SHP77 treated with DMSO at 0.1 percent for 48 hours (cell line): ENCODE results near the gene MYL5.
"Not testable (repeated sequence)": the region's sequence is repeated elsewhere in the genome, so short reads cannot be mapped to it uniquely, and the experiment has no call there.

Source experiments
- DNase-seq: peaks from one replicate; lab custom pipeline; 2025; lab: John Stamatoyannopoulos, UW

MYL5 gene

GRCh38 chr4:669806-670559, 4.4 kb upstream of the MYL5 start:
- not testable (repeated sequence) for DNase-seq

- no peak for DNase-seq
Observed at GRCh38 chr4:671769-672168, 2.6 kb upstream of the MYL5 start.

DNA sequence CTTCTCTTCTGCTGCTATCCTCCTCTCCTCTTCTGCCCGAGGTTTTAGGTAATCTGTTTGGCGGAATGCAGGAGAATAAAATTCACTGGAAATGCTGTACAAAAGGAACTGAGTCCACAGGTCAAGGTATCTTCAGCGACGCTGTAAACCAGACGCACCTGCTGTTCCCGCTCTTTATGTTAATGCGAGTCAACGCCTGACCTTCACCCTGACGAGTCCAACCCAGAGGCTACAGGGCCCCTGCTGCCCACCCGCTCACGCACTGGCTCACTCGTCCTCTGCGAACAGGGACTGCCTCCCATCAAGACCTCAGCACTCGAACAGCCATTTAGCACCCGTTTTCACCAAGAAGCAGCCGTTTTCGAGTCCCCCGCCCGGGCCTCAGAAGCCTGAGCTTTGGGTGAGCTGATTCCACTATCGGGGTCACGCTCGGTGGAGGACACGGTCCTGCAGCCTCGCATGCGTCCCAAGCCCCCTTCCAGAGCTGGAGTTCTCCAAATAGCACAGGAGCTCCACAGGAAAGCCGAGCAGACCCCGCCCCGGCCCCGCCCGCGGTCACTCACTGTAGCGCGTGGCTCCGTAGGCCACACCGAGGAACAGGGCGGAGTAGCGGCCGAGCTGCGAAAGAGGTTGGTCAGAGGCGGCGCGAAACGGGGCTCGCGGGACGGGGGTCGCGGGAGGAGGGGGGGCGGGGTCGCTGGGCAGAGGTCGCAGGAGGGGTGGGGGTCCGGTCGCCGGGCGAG, 822 bp upstream of the MYL5 start:
- no peak for DNase-seq

DNA sequence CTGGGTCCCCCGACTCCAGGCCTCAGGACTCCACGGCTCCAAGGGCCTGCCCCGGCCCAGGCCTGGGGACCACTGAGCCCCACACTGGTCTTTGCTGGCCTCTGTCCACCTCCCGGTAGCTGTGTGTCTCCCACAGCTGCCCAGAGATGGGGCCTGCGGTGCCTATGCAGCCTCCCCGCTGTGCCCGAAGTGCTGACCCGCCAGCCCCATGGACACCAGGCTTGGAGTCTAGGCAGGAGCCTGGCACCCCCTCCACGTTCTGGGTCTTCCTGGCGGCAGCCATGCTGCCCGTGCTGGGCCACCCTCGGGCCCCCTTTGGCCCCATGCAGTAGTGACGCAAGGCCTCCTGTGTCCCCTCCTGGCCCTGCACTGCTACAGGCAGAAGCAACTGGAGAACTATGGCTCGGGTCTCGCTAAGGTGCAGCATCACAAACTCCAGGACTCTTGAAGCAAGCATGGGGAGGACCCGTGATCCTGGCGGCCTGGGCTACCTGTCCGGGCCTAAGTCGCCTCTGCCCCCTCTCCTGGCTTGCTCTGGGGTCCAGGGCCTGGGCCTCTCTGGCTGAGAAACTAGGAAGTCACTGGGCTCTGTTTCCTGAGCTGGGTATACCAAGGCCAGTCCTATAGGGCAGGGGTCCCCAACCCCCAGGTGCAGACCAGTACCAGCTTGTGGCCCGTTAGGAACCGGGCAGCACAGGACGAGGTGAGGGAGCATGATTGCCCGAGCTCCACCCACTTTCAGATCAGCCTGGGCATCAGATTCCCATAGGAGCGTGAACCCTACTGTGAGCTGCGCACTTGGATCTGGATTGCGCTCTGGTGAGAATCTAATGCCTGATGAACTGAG, 917 bp downstream of the MYL5 start:
- DNase-seq, result no peak

DNA sequence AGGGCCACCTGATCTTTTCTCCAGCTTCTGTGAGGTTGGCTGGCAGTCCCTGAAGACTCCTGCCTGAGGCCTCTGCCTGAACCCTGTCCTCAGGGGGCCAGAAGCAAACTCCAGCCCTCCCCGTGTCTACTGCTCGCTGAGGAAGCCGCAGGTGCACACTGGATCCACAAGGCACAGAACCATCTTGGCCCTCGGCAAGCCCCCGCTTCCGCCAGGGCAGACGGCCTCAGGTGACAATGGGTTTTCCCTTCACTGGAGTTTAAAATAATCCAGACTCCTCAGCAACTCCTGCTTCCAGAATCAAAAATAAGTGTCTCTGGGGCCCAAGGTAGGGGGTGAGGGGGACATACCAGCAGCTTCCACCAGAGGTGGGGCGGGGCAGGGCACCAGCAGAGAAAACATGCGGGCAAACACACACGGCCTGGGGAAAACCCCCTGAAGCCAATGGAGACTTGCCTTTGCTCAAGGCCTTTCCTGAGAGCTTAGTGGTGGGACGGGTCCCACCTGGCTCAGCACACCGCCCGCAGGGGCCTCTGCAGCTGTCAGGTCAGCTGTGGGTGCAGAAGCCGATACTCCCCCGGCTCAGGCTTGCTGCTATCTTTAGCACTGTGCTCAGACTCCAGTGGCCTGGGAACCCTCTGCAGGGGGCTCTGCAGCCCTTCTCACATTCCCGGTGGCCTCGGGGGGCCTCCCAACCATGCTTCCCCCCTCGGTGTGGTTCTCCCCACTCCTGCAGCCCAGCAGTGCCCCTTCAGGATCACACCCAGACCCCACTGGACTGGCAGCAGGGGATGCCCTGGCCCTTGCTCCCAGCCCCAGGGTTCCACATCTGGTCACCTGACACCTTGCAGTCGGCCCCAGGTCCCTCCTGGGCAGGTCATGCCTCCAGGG, 1.9 kb downstream of the MYL5 start:
- DNase-seq, result no peak

GRCh38 chr4:676871-677235, 2.5 kb downstream of the MYL5 start:
- no peak for DNase-seq

- no peak for DNase-seq
Observed at GRCh38 chr4:677431-678293, 3.3 kb downstream of the MYL5 start.

DNA sequence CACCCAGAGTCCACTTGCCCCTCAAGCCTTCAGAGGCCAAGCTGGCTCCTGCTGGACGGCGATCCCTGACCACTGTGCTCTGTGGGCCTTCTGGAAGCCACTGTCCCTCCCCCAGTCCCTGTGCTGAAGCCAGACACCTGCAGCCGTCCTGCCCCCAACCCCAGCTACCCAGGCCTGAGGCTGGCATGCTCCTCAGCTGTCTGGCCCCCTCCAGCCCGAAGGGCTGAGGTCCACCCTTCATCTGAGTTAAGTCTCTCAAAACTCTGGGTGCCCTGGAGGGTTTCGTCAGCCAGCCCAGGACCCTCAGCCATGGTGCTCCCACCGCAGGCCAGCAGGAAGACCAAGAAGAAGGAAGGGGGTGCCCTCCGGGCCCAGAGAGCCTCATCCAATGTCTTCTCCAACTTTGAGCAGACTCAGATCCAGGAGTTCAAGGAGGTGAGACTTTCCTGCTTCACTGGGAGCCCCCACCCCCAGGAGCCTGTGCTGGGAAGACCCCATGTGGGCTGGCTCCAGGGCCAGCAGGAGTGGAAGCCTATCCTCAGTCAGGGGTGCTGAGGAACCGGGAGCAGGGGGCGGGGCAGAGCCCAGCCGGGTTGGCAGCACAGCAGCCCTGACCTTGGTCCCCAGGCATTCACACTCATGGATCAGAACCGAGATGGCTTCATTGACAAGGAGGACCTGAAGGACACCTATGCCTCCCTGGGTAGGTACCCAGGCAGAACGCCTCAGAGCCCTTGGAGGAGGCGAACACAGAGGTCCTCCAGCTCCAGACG, 4.2 kb downstream of the MYL5 start:
- no peak for DNase-seq

DNA sequence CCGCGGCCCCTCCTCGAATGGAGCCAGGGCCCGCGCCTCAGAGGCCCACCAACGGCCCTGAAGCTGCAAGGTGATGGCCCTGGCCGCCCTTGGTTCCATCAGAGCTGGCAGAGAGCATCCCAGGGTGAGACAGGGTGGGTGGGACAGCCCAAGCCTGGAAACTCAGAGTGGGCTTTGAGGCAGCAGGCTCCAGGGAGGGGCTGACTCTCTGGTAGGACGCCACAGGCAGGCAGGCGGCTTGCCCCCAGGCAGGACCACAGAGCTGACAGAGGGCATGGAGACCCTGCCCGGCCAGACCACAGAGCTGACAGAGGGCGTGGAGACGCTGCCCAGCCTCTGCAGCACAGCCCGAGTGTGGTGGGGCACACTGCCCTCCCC, 4.8 kb downstream of the MYL5 start:
- no peak for DNase-seq

DNA sequence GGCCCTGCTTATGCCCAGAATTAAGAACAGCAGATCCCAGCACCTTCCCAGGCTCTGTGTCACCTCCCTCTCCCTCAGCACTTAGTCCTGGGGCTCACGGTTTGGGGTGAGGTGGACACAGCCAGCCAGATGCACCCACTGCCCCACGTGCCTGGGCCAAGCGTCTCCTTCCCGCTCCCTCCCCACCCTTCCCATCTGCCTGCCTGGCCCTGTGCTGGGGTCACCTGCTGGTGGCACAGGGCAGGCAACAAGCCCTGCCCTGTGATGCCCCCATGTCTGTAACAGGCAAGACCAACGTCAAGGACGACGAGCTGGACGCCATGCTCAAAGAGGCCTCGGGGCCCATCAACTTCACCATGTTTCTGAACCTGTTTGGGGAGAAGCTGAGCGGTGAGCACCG, 5.3 kb downstream of the MYL5 start:
- DNase-seq, result no peak

GRCh38 chr4:680091-680490, 5.7 kb downstream of the MYL5 start:
- no peak for DNase-seq

GRCh38 chr4:680551-680927, 6.2 kb downstream of the MYL5 start:
- no peak for DNase-seq

GRCh38 chr4:680928-681645, 6.7 kb downstream of the MYL5 start:
- DNase-seq, result no peak

- peak; percentile 6 for DNase-seq
Observed at GRCh38 chr4:681736-682451, 7.6 kb downstream of the MYL5 start.

GRCh38 chr4:682490-683172, 8.3 kb downstream of the MYL5 start:
- DNase-seq, result no peak

DNA sequence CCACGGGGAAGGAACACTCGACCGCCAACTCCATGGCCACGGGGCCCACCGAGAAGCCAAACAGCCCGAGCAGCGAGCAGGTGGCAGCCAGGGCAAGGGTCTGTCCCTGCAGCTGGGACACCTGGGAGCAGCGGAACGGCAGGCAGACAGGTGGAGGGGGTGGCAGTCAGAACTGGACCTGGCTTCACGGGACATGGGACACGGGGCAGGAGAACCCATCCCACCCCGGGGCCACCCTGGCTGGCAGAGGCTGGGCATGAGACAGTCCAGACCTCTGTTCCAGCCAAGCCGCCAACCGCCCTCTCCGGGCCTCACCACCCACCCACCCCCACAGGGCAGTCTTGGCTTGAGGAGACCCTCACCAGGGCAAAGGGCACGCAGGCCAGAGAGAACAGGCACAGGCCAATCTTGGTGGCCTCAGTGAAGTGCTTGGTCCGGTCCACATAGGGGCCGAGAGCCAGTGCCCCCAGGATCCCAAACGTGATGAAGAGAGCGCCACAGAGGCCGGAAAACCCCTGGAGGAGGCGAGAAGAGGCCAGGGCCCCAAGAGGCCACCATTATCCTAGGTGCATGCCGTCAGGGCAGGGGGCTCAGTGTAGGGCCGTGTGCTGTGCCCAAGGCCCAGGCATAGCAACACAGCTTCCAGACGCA, 9.0 kb downstream of the MYL5 start:
- no peak for DNase-seq

DNA sequence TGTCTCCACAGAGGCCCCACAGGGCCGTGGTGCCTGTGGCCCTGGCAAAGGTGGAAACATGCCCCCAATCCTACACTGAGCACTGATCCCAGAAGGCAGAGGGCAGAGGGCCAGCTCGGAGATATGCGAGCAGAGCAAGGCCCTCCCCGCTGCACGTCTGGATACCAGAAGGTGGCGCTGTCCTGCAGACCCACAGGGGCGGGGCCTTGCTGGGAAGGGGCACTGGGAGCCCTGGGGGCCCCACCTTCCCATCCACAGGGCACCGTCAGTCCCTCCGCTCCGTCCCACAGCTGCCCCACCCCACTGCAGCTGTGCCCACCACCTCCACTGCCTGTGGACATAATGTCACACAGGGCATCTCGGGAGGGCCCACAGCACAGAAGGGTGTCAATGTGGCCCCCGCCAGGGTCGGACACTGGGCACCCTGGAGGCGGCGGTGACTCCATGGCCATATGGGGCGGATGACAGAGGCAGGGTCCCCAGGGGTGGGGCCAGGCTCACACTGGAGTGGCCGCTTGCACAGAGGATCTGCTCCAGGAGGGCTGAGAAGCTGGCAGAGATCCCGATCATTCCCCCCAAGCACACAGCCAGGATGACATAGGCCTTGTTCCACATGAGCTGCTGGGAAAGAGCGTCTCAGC, 9.8 kb downstream of the MYL5 start:
- no peak for DNase-seq
